Suppressor macrophage (primary cell): Measurements from ENCODE around the gene HDLBP.
A peak's percentile ranks its signal among the peaks of the same experiment; 100 is the strongest.

Source experiments
- DNase-seq, 4 experiments: peaks; one replicate each; pipeline ENCODE4 v3.0.0-alpha.2; 2020 to 2022

Gene HDLBP

DNA sequence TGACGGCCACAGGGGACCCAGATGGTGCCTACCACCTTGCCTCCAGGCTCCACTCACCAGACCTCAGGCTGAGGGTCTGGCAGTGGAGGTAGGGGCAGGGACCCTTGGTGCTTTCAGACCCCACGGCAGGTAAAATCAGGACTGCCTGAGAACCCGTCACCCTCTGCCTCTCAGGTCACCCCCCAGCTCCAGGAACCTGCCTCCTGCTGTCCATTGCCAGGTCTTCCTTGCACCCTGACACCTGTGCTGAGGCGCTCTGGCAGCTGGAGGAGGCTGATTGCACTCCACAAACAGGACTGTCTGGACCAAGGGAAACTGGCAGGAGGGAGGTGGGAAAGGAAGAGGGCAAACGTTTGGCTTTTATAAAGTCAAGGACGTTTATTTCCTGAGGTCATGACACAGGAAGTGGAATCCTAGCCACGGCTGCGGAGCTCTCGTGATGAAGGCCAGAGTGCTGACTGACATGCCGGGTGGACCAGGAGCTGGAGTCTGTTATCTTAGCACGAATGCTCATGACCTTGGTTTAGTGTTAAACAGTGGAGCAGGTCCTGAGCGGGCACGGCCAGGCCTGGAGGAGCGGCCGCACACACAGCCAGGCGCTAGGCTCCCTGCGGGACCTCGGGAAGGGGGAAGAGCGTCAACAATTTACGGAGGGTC lies 86.5 kb downstream of the HDLBP start:
- no peak for DNase-seq

DNA sequence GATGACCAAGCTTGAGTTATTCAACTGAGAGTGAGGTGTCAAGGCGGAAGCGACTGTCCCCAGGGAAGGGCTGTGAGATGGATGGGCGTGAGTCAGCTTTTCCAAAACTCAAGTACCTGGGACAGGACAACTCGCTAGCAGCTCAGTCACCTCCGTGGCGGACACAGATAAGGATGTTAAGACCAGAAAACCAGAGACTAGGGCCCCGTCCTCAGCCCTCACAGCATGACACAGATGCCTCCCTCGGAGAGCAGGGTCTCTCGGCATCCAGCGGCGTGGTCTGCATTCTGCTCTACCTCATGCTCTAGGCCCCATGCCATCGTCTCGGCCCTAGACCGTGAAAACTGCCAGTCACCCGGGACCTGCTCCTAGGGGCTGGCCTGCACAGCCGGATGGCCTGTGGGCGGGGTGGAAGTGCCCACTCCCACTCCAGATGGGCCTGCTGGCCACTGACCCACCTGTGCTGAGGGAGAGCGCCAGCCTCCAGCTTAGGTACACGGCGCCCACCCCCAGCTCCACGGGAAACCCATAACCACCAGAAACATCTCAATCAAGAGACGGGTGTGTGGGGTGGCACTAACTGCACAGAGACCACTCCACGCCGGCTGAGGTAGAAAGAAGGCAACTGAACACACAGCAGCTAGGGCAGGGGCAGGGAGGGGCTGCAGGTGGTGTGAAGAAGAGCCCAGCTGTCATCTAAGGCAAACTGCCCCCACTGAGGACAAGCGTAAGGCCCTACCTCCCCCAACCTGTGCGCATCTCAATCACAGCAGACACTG lies 87.2 kb downstream of the HDLBP start:
- no peak for DNase-seq

DNA sequence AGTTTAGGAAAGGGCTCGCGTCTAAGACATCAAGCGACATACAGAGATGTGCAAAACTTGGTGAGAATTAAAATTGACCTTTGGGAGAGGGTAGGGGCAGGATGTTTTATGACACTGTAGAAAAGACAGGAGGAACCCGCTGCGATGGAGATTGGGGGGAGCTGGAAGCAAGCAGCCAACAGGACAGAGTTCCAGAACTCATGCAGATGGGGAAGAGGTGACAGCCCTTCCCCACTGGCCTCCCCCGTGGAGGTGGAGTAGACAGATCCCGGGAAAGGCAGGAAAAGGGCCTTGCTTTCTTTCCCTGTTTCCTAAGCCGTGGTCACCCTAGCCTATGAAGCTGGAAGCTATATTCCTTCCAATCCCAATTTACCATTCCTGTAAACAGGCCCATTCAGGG lies 87.9 kb downstream of the HDLBP start:
- no peak for DNase-seq

DNA sequence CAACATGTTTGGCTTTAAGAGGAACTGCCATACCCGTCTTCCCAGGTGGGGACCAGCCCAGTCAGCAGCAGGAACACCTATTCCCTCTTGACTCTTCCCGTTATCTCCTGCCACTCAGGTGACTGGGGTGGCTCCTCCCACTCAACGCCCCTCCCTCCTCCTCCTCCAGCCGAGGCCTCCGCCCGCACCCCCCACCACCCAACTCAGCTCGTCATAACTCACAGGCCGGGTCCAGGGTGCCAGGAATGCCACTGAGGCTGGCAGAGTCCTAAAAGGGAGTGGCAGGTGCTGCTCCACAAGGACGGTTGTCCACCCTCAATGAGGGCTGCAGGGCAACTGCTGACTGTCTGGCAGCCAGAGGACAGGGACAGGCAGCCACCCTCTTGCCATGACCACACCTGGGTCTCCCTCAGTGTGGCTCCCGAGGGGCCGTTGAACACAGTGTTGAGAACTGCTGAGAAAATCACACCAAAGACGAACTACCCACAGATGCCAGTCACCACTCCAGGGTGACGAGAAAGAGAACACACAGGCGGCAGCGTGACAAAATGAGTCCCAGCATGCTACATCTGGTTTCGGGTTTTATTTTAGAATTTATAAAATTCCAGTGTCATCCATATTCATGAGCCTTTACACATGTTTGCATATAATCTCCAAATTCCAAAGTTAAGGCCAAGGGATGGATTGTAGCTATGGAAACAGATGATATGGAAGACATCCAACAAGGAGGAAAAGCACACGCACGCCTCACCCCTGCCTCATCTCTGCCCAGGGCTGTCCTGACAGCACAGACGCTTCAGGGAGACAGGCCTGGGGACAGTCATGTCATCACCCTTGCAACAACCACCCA lies 88.5 kb downstream of the HDLBP start:
- no peak for DNase-seq

DNA sequence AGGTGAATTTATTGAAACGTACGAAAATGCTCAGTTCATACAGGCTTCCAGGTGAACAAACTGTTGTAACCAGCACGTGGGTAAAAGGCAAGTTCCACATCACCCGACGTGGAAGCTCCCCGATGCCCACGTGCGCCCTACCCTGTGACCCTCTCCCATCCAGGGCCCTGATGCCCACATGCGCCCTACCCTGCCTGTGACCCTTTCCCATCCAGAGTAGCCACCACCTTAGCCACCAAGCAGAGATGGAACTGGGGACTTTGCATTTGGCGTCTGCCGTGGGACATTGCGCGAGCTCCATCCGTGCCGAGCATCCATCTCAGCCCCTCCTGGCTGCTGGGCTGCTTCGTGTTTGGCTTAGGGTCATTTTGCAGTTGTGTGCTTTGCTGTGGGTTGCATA lies 89.5 kb downstream of the HDLBP start:
- DNase-seq = no peak

DNA sequence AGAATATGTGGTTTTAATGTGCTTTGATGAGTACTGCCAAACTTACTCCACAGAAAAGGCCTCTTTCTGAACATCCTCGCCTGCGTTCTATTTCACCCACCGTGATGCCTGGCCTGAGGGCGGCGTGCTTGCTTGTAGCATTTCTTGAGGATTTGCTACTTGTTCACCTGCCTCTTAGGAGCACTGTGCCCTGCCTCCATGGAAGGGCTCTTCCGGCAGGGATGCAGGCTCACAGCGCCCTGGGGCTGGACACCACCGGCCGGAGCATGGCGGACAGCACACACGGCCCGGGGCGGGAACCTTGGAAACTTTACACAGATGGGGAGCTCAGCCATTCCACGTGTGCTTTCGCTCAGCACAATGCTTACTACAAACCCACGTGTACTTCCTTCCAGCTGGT lies 89.9 kb downstream of the HDLBP start:
- no peak for DNase-seq

DNA sequence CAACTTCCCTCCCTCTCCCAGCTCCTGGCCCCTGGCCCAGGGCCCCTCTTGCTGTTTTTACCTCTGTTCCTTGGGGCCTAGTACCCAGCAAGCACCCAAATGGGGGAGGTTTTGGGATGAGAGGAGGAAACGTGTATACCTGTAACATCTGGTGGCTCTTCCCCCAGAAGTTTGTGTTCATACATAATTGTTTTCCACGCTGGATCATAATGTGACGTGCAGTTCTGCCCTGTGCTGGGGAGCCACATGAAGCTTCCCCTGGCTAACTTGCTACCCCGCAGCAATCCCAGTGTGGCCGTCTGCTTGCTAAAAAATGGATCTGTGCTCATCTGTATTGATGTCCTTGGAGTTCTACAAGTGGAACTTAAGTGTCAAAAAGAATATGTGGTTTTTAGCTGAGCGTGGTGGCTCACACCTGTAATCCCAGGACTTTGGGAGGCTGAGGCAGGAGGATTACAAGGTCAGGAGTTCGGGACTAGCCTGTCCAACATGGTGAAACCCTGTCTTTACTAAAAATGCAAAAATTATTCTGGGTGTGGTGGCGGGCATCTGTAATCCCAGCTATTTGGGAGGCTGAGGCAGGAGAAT lies 90.5 kb downstream of the HDLBP start:
- no peak for DNase-seq

DNA sequence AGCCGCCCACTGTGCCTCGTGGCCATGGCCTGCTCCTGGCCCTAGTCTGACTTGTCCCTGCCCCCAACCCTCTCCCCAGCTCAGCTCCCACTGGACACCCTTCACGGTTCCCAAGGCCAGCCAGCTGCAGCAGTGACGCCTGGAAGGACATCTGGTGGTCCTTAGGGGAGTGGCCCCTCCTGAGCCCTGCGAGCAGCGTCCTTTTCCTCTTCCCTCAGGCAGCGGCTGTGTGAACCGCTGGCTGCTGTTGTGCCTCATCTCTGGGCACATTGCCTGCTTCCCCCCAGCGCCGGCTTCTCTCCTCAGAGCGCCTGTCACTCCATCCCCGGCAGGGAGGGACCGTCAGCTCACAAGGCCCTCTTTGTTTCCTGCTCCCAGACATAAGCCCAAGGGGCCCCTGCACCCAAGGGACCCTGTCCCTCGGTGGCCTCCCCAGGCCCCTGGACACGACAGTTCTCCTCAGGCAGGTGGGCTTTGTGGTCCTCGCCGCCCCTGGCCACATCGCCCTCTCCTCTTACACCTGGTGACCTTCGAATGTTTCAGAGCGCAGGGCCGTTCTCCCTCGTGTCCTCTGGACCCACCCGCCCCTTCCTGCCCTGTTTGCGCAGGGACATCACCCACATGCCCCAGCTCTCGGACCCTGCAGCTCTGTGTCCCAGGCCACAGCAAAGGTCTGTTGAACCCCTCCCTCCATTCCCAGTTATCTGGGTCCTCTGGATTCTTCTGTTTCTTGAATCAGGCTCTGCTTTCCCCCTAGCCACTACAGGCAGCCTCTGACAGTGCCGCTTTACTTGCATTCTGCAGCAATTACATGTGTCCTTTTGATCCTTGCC lies 91.2 kb downstream of the HDLBP start:
- no peak for DNase-seq

DNA sequence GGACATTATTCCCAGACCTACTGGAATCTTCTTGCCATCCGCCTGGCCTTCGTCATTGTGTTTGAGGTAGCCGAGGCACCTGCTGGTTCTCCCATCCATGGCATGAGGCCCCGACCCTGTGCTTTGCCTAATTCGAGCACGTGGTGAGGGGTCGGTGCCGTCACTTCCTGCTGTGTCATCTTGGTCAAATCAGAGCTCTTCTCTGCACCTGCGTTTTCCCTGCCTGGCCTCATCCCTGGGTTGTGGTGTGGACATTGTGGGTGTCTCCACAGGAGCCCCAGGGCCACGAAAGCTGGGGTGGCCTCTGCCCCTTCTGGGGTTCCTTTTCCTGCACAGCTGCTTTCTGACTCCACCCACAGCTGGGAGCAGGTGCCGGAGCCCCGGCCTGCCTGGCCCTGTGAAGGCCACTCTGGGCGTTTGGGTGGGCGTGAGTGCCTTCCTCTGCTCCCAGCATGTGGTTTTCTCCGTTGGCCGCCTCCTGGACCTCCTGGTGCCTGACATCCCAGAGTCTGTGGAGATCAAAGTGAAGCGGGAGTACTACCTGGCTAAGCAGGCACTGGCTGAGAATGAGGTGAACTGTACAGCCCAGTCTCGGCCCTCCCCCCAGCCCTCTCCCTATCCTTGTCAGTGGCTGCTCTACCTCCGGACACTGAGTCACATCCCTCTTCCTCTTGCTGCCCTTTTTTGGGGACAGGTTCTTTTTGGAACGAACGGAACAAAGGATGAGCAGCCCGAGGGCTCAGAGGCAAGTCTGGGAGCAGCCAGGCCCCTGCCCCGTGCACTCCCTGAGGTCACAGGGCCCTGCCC lies 92.1 kb downstream of the HDLBP start:
- peak; percentile 15 to 59 (median 22) for DNase-seq

DNA sequence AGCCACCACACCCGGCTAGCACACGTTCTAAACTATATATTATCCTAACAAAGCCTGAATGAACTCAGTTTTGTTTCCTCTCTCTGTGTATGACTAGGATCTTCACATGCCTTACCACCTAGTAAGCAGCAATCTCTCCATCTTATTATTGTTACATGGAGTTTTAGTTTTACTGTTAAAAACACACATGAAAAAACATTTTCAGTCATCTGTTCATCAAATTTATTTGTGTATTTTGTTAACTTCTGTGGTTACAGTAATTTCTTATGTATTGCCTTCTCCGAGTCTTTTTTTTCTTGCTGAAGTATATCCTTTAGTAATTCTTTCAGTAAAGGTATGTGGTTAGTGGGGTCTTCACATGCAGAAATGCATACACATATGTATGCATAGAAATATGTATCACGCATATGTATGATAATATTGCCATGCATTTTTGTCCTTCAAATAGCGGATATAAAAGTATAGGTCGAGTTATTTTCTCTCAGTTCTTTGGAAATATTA lies 95.6 kb downstream of the HDLBP start:
- no peak for DNase-seq

DNA sequence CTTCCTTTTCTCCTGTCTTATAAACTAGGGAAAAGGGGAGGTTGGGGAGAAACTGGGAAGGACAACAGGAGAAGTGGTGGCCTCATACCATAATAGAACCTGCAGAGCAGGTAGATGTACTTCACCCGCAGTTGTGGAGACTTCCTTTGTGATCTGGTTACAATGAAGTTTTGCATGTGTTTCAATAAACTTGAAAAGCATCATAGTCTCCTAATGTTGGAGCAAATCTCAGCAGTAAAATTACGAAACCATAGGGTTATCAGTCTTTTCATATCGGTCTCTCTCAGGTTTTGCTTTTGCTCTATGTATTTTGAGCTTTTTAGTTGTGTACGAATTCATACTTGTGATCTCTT lies 96.5 kb downstream of the HDLBP start:
- DNase-seq = no peak

DNA sequence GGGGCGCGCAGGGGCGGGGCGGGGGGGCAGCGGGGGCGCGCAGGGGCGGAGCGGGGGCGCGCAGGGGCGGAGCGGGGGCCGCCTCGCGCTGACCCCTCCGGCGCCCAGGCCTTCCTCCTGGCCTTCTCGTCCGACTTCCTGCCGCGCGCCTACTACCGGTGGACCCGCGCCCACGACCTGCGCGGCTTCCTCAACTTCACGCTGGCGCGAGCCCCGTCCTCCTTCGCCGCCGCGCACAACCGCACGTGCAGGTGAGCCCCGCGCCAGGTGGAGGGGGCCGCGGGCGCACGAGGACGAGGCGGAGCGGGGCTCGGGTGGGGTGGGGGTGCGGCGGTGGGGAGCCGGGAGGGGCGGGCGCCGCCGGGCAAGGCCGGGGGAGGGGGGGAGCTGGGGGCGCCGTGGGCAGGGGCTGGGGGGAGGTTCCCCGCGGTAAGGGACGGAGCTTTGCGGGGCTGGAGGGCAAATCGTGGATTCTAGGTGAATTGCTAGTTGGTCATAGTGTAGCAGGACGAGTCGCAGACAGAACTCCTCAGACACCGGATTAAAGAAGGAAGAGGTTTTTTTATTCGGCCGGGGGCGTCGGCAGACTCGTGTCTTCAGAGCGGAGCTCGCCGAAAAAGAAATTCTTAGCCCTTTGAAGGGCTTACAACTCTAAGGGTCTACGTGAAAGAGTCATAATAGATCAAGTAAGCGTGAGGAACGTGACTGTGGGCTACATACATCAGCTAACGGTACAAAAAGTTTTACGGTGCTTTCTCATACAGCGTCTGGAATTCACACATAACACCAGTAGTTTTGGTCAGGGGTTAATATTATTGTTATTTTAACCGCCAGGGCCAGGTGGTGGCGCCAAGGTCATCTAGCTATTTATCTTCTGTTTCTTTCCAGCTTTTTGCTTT lies 97.1 kb downstream of the HDLBP start:
- DNase-seq = peak; percentile 48 to 80 (median 68)

DNA sequence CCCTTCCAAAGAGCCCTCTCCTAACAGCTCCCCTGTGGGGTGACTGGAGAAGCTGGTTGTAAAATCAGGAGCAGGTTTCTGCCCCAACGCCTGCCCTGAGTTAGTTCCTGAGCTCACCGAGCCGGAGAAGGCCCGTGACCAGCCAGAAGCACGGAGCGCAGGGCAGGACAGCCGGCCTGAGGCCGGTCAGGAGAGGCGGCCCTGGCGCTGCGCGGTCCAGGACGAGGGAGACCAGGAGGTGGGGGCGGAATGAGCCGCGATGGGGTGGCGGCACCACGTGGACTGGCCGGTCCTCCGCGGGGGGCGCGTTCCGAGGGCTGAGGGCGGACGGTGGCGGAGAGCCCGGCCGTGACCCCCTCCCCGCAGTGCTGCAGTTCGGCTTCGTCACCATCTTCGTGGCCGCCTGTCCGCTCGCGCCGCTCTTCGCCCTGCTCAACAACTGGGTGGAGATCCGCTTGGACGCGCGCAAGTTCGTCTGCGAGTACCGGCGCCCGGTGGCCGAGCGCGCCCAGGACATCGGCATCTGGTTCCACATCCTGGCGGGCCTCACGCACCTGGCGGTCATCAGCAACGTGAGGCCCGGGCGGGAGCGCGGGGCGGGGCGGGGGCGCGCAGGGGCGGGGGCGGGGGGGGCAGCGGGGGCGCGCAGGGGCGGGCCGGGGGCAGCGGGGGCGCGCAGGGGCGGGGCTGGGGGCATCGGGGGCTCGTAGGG lies 98.0 kb downstream of the HDLBP start:
- peak; percentile 49 to 75 (median 58) for DNase-seq

DNA sequence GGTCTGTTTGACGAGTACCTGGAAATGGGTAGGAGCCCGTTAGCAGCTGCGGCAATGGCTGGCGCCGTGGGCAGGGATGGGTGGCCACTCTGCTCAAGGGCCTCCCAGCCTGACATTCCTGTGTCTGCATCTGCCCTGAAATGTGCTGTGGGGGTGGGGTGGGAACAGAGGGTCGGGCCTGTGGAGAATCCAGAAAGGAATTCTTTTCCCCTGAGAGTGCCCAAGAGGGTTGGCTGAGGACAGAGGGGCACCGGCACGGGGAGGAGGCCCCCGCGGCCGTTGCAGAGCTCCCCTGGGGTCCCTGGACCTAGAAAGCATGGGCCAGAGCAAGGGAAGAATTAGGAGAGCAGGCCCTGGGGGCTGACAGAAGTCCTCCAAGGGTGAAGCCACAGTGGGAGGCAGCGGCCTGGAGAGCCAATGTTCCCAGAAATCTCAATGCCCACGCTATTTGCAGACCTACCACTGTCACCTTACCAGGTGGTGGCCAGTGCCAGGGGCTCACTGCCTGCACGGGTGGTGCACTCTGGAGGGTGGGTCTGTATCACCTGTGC lies 99.2 kb downstream of the HDLBP start:
- no peak for DNase-seq

DNA sequence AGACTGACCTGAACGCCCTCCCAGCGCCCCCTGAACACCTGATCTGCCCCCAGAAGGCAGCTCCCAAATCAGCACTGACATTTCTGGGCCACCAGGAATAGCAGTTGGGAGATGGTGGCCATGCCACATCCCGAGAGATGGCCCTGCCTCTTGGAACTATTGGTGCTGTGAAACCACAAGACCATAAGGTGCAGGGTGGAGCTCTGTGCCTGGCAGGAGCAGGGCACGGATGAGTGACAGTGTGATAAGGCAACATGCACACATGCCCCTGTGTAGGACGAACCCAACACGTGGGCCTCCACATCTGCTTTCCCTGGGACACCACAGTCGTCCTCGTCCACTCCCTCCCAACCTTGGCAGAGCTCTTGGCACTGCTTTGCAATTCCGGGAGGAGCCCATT lies 100.1 kb downstream of the HDLBP start:
- no peak for DNase-seq

DNA sequence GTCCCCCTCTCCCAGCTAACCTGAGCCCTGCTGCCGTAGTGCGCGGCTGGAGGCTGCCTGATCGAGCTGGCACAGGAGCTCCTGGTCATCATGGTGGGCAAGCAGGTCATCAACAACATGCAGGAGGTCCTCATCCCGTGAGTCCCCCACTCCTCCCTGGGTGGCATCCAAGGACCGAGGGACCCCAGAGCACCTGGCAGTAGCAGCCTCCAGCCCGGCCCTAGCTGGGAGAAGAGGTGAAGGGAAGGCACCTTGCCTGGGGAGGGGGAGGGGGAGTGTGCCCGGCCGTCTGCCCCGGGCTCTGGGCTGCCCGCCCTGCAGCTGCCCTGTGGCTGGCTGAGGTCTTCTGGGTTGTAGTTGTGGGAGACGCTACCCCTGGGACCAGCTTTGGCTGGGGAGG lies 100.7 kb downstream of the HDLBP start:
- no peak for DNase-seq

DNA sequence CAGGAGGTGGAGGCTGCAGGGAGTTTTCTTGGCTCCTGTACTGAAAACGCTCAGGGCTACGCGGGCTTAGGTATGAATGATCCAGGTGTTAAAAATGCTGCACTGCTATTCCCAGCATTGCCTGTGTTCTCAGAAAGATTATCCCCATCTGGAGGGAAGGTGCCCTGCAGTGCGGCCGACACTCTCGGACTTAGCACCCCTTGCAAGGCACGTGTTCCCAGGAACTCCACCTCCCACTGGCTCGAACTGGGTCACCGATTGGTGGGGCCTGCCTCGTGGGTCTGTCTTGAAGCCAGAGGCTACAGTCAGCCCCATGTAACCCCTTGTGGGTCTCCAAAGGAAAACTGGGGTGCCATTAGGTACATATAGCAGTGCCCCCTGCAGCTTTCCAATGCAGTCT lies 101.3 kb downstream of the HDLBP start:
- no peak for DNase-seq

DNA sequence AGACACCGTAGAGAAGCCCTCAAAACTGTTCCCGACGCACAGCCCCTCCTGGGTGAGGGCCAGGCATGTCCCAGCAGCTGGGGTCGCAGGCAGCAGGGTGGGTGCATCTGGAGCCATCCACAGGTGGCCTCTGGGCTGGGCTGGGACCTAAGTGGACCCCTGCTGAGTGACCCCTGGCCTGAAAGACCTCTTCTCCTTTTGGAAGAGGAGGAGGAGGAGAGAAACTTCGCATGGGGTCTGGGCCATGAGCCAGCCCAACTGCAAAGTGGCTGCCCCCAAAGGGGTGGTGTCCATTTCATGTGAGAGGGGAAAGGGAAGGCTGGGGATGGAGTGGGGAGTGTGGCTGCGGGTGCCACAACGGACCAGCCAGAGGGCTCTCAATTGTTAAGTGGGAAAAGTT lies 101.9 kb downstream of the HDLBP start:
- DNase-seq = no peak

DNA sequence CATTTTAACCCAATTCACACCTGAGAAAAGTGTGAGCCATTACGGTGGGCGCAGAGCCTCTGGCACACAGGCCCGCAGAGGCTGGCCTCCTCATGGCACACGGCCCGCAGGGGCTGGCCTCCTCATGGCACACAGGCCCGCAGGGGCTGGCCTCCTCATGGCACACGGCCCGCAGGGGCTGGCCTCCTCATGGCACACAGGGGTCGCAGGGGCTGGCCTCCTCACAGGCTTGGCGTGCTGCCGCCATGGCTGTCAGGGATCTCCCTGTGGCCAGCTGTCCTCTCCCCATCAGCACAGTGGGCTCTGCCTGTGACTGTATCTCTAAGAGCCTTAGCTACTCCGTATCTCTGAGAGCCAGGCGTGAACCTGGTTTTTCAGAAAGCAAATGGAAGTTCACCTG lies 102.4 kb downstream of the HDLBP start:
- no peak for DNase-seq
